Aorta (tissue), 5 donors: ENCODE data around the gene ASAP2. TPM values are rescaled to one million over a fixed set of nuclear protein-coding genes. Genes with fewer than 3 reads are reported as not detected.
A peak's percentile ranks its signal among the peaks of the same experiment; 100 is the strongest.

Source experiments
- ATAC-seq: fragments of 200-7000 bp; cut with Tn5 transposase; one replicate; pipeline ENCODE4 v1.9.1; 2022; ENCODE audit warnings: moderate library complexity; ENCODE audit not compliant: low FRiP score
- DNase-seq, 2 donors: peaks; one replicate each; pipeline ENCODE4 v3.0.0-alpha.2; 2020
- H3K27ac ChIP-seq, 2 donors: one replicate each; pipeline ENCODE4 v1.5.1; 2013; ENCODE audit warnings: low read length in 2 of 2, mild to moderate bottlenecking in 2 of 2, moderate library complexity in 2 of 2, control low read depth in 1 of 2, inconsistent platforms in 1 of 2, low read depth in 1 of 2
- H3K27me3 ChIP-seq, 2 donors: one replicate each; pipeline ENCODE4 v1.6.1; 2013; ENCODE audit warnings: control low read depth in 1 of 2, low read length in 1 of 2, mild to moderate bottlenecking in 1 of 2, moderate library complexity in 1 of 2; ENCODE audit not compliant: insufficient read depth in 2 of 2, control insufficient read depth in 1 of 2
- H3K36me3 ChIP-seq, 2 donors: one replicate each; pipeline ENCODE4 v1.6.1; 2013; ENCODE audit warnings: control low read depth in 1 of 2, low read length in 1 of 2, mild to moderate bottlenecking in 1 of 2; ENCODE audit not compliant: insufficient read depth in 2 of 2, control insufficient read depth in 1 of 2
- H3K4me1 ChIP-seq, 2 donors: one replicate each; pipeline ENCODE4 v1.6.1; 2013; ENCODE audit warnings: low read length in 2 of 2, control low read depth in 1 of 2, mild to moderate bottlenecking in 1 of 2, moderate library complexity in 1 of 2; ENCODE audit not compliant: insufficient read depth in 2 of 2, control insufficient read depth in 1 of 2
- H3K4me3 ChIP-seq, 2 donors: one replicate each; pipeline ENCODE4 v1.5.1; 2013; ENCODE audit warnings: low read length in 2 of 2, control low read depth in 1 of 2, mild to moderate bottlenecking in 1 of 2
- H3K9me3 ChIP-seq: one replicate; pipeline ENCODE4 v1.6.1; 2013; ENCODE audit warnings: mild to moderate bottlenecking, low read length; ENCODE audit not compliant: control insufficient read depth
- WGBS, 2 donors: extraction: QIAGEN DNeasy Blood & Tissue Kit; methylation state at CpG; one replicate each; pipeline ENCODE4 v1.1.7; 2013; 5-methylcytosine and 5-hydroxymethylcytosine counted together
- intact Hi-C, 2 donors: fragments of 100-400 bp; cut with DNase I; formaldehyde crosslinking; loops; one replicate each; pipeline versions ENCODE4 v1.14.2 to v1.15.0; 2022
- polyA plus RNA-seq, 2 donors: library from polyadenylated mRNA; stranded (reverse); fragments of 200-250 nt; gene quantifications; one replicate each; pipeline ENCODE4 v1.2.3, GENCODE V29; 2013
- total RNA-seq, 2 donors: library from RNA; stranded (reverse); fragmentation: NEBNext Ultra II Directional; extraction: Animal tissue kit (Norgen Biotek cat#: 25700); gene quantifications; one replicate each; pipeline ENCODE4 v1.2.1, GENCODE V29; 2021
- donor health status: healthy with polysubstance abuse.
- donor health status: Bipolar disorder and iron deficiency.
- donor health status: DM: no; HTN: no; CAD: no.
- donor health status: DM: no; HTN: no; CAD: no.
- donor health status: DM: yes; HTN: yes; CAD: no.

ASAP2 gene
- total and polyA plus RNA-seq, 4 donors: 16.7 to 72.4 (median 48.8) TPM

- Histone ChIP-seq H3K27me3 (no peaks in the 10 kb centered on the region), H3K4me3 (no peak overlapping the region), H3K36me3 (no peaks in the 10 kb centered on the region), H3K9me3 (no peaks in the 10 kb centered on the region), H3K4me1 (peaks cover 5 to 6% of the 10 kb centered on the region in 2 donors), H3K27ac (peak overlapping the region in 1 of 2 donors; percentile 93)
- intact Hi-C loops: loop anchor here (5.0 kb wide), 2 partner anchors 37 to 52 kb away; no protein-coding TSS in a partner anchor
- ATAC-seq (no peak), DNase-seq (no peak)
Measured at GRCh38 chr2:9194352-9194751, 12.3 kb upstream of the ASAP2 start.

GRCh38 chr2:9196637-9197036, 10.0 kb upstream of the ASAP2 start:
- Histone ChIP-seq H3K36me3 (no peaks in the 10 kb centered on the region), H3K9me3 (no peaks in the 10 kb centered on the region), H3K4me3 (no peak overlapping the region), H3K4me1 (peaks cover 0 to 3% of the 10 kb centered on the region in 2 donors), H3K27me3 (no peaks in the 10 kb centered on the region), H3K27ac (peak overlapping the region; percentile 12 to 46)
- DNase-seq: no peak
- ATAC-seq: no peak
- intact Hi-C loops: no loop called here
- 59 to 64% methylated on average over 3 of the region's 3 CpGs for WGBS, 2 donors

GRCh38 chr2:9197916-9198315, 8.7 kb upstream of the ASAP2 start:
- peaks cover 0 to 3% of the 10 kb centered on the region in 2 donors for H3K4me1 ChIP-seq
- no peak overlapping the region for H3K4me3 ChIP-seq
- no peak for ATAC-seq
- no peaks in the 10 kb centered on the region for H3K27me3 ChIP-seq
- no peak overlapping the region for H3K27ac ChIP-seq
- no peak for DNase-seq
- H3K36me3 ChIP-seq: no peaks in the 10 kb centered on the region
- no peaks in the 10 kb centered on the region for H3K9me3 ChIP-seq
- intact Hi-C loops: no loop called here
- 91 to 94% methylated on average over 5 of the region's 5 CpGs for WGBS, 2 donors

- ATAC-seq (no peak), DNase-seq (no peak)
- intact Hi-C loops: no loop called here
- Histone ChIP-seq H3K4me1 (peaks cover 0 to 3% of the 10 kb centered on the region in 2 donors), H3K36me3 (no peaks in the 10 kb centered on the region), H3K27ac (no peak overlapping the region), H3K27me3 (no peaks in the 10 kb centered on the region), H3K9me3 (no peaks in the 10 kb centered on the region), H3K4me3 (no peak overlapping the region)
- 82 to 86% methylated on average over 9 of the region's 9 CpGs for WGBS, 2 donors
Measured at GRCh38 chr2:9199716-9200632, 6.6 kb upstream of the ASAP2 start.

GRCh38 chr2:9200633-9201015, 6.0 kb upstream of the ASAP2 start:
- DNase-seq (no peak), ATAC-seq (no peak)
- no peaks in the 10 kb centered on the region for H3K27me3 ChIP-seq
- no peak overlapping the region for H3K4me3 ChIP-seq
- no peak overlapping the region for H3K27ac ChIP-seq
- whole genome bisulfite sequencing, 2 donors: 90 to 94% methylated on average over 4 of the region's 4 CpGs
- H3K4me1 ChIP-seq: peaks cover 0 to 3% of the 10 kb centered on the region in 2 donors
- H3K9me3 ChIP-seq: no peaks in the 10 kb centered on the region
- intact Hi-C loops: no loop called here
- H3K36me3 ChIP-seq: no peaks in the 10 kb centered on the region

- intact Hi-C loops: no loop called here
- no peaks in the 10 kb centered on the region for H3K27me3 ChIP-seq
- ATAC-seq (no peak), DNase-seq (no peak)
- H3K4me3 ChIP-seq: no peak overlapping the region
- H3K27ac ChIP-seq: no peak overlapping the region
- WGBS, 2 donors: 77 to 81% methylated on average over 5 of the region's 5 CpGs
- H3K9me3 ChIP-seq: no peaks in the 10 kb centered on the region
- no peaks in the 10 kb centered on the region for H3K36me3 ChIP-seq
- H3K4me1 ChIP-seq: peaks cover 0 to 6% of the 10 kb centered on the region in 2 donors
Measured at GRCh38 chr2:9201185-9201891, 5.3 kb upstream of the ASAP2 start.

GRCh38 chr2:9203006-9203405, 3.6 kb upstream of the ASAP2 start:
- H3K27ac ChIP-seq: no peak overlapping the region
- H3K9me3 ChIP-seq: no peaks in the 10 kb centered on the region
- peaks cover 0 to 6% of the 10 kb centered on the region in 2 donors for H3K4me1 ChIP-seq
- WGBS, 2 donors: 98 to 99% methylated on average over 3 of the region's 3 CpGs
- DNase-seq (no peak), ATAC-seq (no peak)
- no peaks in the 10 kb centered on the region for H3K36me3 ChIP-seq
- intact Hi-C loops: no loop called here
- no peak overlapping the region for H3K4me3 ChIP-seq
- no peaks in the 10 kb centered on the region for H3K27me3 ChIP-seq

GRCh38 chr2:9203876-9204275, 2.7 kb upstream of the ASAP2 start:
- Histone ChIP-seq H3K4me1 (peaks cover 0 to 6% of the 10 kb centered on the region in 2 donors), H3K36me3 (no peaks in the 10 kb centered on the region), H3K4me3 (no peak overlapping the region), H3K27me3 (no peaks in the 10 kb centered on the region), H3K27ac (no peak overlapping the region), H3K9me3 (no peaks in the 10 kb centered on the region)
- 93 to 94% methylated on average over 5 of the region's 5 CpGs for WGBS, 2 donors
- ATAC-seq (no peak), DNase-seq (no peak)
- intact Hi-C loops: no loop called here
